GM18505 (cell line): Measurements from ENCODE around the gene GABRR3.

Source experiments
- ATAC-seq: cut with Tn5 transposase; IDR thresholded peaks from one replicate; pipeline ENCODE4 v1.9.1; 2021; ENCODE audit not compliant: unreplicated experiment
- POLR2A ChIP-seq: IDR thresholded peaks from 4 replicates; pipeline ENCODE4 v1.6.1; 2011; ENCODE audit warnings: borderline replicate concordance; ENCODE audit not compliant: insufficient read depth, insufficient read length; ENCODE audit errors: extremely low read depth

Gene GABRR3

GRCh38 chr3:97952872-97953271 lies 82.2 kb downstream of the GABRR3 start:
- no peak for ATAC-seq
- no peak for TF ChIP-seq POLR2A

DNA sequence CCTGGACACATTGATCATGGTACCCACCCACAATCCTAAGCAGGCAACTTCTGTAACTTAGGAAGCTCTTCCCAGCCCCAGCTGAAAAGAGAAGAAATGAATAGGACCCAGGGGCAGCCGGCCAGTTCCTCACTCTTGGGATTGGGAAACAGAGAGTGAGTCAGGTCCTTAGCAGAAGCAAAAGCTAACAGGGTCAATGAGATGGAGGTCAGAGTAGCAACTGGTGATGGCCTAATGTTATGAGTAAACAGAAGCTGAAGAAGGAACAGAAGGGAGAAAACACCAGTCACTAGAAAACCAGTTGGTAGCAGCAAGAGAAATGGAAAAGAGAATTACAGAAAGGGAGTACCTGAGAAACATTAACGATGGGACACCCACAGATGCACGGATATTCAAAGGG lies 82.8 kb downstream of the GABRR3 start:
- no peak for ATAC-seq
- no peak for TF ChIP-seq POLR2A

GRCh38 chr3:97950360-97950759 lies 84.8 kb downstream of the GABRR3 start:
- no peak for ATAC-seq
- TF ChIP-seq POLR2A = no peak

- no peak for ATAC-seq
- TF ChIP-seq POLR2A = no peak
Measured at GRCh38 chr3:97949743-97950142, 85.4 kb downstream of the GABRR3 start.

- ATAC-seq = no peak
Measured at GRCh38 chr3:97949110-97949485, 86.0 kb downstream of the GABRR3 start.

DNA sequence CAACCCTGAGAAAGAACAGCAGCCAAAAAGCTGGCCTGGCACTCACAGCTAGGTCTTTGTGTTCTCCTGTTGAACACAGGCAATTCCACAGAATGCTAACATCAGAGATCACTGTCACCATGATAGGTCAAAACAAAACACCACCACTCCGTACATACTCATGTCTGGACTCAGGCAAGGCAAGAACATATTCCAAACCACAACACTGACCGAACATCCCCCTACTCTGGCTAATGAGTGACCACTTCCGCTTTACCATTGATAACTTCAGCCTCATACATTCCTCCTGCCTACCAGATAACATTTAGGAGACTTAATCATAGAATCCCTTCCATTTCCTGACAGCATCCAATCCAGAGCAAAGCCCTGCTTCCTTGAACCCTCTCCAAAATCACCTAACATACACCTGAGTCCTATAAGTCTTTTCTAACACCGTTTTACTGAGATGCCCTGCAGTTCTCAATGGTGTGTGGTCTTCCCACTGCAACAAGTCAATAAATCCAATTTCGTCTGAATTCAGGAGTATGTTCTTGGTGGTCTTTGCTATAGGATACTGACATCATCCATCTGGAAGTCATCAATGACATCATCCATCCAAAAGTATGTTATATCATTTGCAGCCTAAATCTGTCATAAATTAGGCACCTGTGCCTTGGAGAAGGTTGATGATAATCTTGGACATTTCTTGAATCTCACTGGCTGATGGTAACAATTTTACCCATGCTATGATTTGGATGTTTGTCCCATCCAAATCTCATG lies 86.6 kb downstream of the GABRR3 start:
- no peak for ATAC-seq
- no peak for TF ChIP-seq POLR2A

More at GRCh38 chr3:97949110-97949485, 86.0 kb downstream of the GABRR3 start:
- no peak for TF ChIP-seq POLR2A

DNA sequence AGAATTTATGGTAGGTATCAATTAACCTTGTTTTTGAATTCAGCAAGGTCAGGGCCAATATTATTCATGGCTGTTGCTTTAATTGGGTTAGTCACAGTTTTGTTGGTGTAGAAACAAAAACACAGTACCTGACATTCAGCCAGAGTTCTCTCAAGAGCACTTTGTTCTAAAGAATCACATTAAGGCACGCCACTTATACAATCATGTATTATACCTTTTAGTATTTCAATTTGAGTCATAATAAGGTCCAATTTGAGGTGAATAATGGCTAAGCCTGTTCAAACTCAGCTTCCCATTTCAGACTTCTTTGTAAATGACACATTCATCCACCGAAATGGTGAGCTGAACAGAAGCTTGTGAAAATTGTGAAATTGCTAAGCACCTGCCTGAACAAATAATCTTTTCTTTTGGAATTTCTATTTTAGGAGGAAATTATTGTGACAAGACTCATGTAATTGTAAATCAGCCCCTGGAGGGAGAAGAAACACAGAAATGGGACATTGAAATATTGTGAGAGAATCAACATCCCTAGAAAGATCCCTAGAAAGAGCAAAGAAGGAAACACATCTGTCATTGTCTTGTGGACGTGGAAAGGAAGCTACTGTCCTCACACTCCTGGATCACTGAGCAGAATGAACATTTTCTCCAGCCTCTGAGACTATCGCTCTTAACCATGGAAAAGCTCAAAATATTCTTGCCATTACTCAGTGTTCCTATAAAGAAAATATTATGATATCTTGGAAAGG lies 92.1 kb downstream of the GABRR3 start:
- no peak for TF ChIP-seq POLR2A
- no peak for ATAC-seq

- TF ChIP-seq POLR2A = no peak
- ATAC-seq = no peak
Measured at GRCh38 chr3:97940034-97940433, 95.1 kb downstream of the GABRR3 start.

GRCh38 chr3:97939401-97939800 lies 95.7 kb downstream of the GABRR3 start:
- ATAC-seq = no peak
- TF ChIP-seq POLR2A = no peak

- ATAC-seq = no peak
Measured at GRCh38 chr3:97938444-97938843, 96.7 kb downstream of the GABRR3 start.

GRCh38 chr3:97937205-97937604 lies 97.9 kb downstream of the GABRR3 start:
- no peak for TF ChIP-seq POLR2A
- no peak for ATAC-seq

More at GRCh38 chr3:97938444-97938843, 96.7 kb downstream of the GABRR3 start:
- no peak for TF ChIP-seq POLR2A

DNA sequence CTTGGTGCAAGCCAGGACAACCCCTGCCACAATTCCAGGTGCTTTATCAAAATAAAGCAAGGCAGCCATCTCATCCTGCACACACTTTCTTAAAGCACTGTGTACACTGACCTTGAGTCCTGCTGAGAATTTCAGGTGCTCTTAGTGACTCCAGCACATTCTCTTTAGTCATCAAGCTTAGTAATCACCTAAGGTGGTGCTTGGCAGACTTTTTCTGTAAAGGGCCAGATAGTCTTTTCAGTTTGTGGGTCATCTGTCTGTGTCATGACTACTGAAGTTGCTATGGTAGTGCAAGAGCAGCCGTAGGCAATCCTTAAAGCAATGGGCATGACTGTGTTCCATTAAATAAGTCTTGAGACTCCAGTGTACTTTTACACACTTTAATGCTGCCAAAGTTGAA lies 99.3 kb downstream of the GABRR3 start:
- no peak for TF ChIP-seq POLR2A
- ATAC-seq = no peak
